D721Med (cell line): Measurements from ENCODE around the gene GPC6.

Experiments used
- DNase-seq: peaks from one replicate; pipeline ENCODE4 v3.0.0; 2011; ENCODE audit warnings: low spot score; ENCODE audit not compliant: insufficient read length
- FAIRE-seq: peaks from 2 replicates; lab custom pipeline; 2011; peaks lifted over from hg19 to GRCh38; lab: Jason Lieb, UNC
- TF ChIP-seq, protein P1 (sequence below): IDR thresholded peaks from 2 replicates; pipeline ENCODE4 v1.5.1; 2012; ENCODE audit warnings: mild to moderate bottlenecking, control low read depth; ENCODE audit not compliant: insufficient read depth; ENCODE audit errors: missing control alignments

The GPC6 gene

GRCh38 chr13:94120878-94121277 is 894.3 kb downstream of the GPC6 start:
- TF ChIP-seq, protein P1, sequence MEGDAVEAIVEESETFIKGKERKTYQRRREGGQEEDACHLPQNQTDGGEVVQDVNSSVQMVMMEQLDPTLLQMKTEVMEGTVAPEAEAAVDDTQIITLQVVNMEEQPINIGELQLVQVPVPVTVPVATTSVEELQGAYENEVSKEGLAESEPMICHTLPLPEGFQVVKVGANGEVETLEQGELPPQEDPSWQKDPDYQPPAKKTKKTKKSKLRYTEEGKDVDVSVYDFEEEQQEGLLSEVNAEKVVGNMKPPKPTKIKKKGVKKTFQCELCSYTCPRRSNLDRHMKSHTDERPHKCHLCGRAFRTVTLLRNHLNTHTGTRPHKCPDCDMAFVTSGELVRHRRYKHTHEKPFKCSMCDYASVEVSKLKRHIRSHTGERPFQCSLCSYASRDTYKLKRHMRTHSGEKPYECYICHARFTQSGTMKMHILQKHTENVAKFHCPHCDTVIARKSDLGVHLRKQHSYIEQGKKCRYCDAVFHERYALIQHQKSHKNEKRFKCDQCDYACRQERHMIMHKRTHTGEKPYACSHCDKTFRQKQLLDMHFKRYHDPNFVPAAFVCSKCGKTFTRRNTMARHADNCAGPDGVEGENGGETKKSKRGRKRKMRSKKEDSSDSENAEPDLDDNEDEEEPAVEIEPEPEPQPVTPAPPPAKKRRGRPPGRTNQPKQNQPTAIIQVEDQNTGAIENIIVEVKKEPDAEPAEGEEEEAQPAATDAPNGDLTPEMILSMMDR, result no peak
- DNase-seq (no peak), FAIRE-seq (no peak)

DNA sequence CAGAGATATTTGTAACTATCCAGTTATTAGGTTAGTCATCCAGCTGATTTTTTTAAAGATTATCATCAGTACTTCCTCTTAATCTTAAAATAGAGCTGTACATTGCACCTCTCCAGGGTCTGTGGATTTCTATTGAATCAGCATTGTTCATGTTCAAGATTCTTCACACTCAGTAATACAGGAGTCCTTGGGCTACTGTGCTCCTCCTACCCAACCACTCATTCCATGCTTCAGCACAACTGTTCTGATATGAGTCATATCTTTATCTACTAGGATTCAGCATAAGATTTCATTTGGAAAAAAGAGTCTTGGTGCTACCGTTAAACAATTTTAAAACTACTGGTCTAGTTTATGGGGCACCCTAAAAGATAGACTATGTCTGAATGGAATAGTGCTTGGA is 895.1 kb downstream of the GPC6 start:
- TF ChIP-seq, protein P1, result no peak
- no peak for FAIRE-seq
- no peak for DNase-seq

DNA sequence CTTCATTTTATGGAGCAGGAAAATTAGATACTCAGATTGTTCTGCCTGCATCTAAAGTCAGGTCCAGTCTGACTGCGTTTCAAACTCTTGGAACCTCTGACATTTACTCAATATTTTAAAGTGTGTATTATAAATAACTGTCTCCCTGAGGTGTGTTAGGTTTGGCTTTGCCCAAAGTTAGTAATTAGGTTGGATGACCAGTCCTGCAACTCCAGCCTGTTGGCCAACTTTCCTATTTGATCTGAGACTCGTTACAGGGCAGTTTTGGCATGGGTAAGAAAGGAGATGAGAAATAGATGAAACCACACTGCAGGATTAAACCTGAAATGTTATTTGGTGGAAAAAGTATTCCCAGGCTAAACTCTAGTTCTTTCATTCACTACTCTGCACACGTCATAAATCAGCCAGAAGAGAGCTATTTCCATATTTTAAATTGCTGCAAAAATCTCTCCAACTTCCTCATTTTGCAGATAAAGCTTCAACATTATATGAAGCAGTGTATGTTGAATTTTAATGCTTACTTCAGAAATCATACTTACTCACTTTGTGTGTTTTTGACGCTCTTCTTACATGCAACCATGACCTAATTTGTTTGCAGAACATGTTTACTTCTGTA is 895.8 kb downstream of the GPC6 start:
- DNase-seq (no peak), FAIRE-seq (peak; percentile 25)
- TF ChIP-seq, protein P1, result no peak

GRCh38 chr13:94123557-94123956 is 897.0 kb downstream of the GPC6 start:
- no peak for DNase-seq
- FAIRE-seq, result no peak
- TF ChIP-seq, protein P1, result no peak

GRCh38 chr13:94128430-94128829 is 901.8 kb downstream of the GPC6 start:
- DNase-seq, result no peak
- FAIRE-seq, result peak; percentile 29

DNA sequence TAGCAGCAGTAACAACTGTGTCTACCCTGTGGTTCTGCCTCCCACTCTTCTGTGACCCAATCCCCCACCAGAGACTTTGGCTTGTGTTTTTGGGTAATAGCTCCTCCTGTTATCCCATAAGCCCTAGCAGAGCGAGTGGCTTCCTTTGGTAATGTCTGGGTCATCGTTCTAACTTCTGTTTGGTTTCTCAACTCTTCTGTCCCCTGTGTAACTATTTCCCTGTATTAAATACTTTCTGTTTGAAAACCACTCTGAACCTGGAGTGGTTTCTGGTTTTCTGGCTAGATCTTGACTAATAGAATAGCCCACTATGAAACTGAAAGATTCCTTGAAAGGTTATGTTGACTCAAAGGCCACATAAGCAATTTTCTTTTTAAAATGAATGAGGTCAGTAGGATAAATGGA is 902.9 kb downstream of the GPC6 start:
- no peak for FAIRE-seq
- no peak for DNase-seq
- TF ChIP-seq, protein P1, result no peak

More at GRCh38 chr13:94128430-94128829, 901.8 kb downstream of the GPC6 start:
- TF ChIP-seq, protein P1, result no peak

DNA sequence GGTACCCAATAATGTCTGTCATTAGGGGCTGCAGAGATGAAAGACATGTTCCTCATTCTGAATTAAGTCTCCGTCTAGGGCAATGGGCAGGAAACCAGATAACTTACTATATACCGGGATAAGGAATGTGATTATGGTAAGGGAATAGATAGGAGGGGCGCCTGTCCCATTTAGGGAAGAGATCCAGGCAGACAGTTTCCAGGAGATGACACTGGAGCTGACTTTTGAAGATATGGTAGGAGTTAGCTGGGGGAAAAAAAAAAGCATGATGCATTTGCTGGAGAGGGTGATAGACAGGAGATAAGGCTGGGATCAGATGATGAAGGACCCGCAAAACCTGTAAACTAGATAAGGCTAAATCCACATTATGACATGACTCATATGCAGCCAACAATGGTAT is 912.2 kb downstream of the GPC6 start:
- DNase-seq (no peak), FAIRE-seq (no peak)
- TF ChIP-seq, protein P1, result no peak
